Stimulated activated CD8-positive, alpha-beta memory T cell treated with anti-CD3 and anti-CD28 coated beads, Interleukin-7, amount 100 ng/mL, for 48 hours (primary cell): Measurements from ENCODE around the gene ASB1.
"Not testable (repeated sequence)": the region's sequence is repeated elsewhere in the genome, so short reads cannot be mapped to it uniquely, and the experiment has no call there.

Source experiments
- DNase-seq, 2 donors: peaks; one replicate each; pipeline ENCODE4 v3.0.0-alpha.2; 2020; ENCODE audit warnings: low read depth in 1 of 2; ENCODE audit errors: extremely low read depth in 1 of 2

ASB1 gene

GRCh38 chr2:238441262-238442114 is 14.8 kb downstream of the ASB1 start:
- DNase-seq, result no peak

- not testable (repeated sequence) for DNase-seq
Observed at GRCh38 chr2:238442257-238442656, 15.5 kb downstream of the ASB1 start.

DNA sequence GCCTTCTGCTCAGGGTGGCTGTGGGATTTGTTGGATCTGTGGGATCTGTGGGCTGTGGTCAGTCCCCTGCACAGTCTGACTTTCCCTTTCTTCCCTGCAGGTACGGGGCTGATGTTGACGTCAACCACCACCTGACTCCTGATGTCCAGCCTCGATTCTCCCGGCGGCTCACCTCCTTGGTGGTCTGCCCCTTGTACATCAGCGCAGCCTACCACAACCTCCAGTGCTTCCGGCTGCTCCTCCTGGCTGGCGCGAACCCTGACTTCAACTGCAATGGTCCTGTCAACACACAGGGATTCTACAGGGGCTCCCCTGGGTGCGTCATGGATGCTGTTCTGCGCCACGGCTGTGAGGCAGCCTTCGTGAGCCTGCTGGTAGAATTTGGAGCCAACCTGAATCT is 17.5 kb downstream of the ASB1 start:
- no peak for DNase-seq

DNA sequence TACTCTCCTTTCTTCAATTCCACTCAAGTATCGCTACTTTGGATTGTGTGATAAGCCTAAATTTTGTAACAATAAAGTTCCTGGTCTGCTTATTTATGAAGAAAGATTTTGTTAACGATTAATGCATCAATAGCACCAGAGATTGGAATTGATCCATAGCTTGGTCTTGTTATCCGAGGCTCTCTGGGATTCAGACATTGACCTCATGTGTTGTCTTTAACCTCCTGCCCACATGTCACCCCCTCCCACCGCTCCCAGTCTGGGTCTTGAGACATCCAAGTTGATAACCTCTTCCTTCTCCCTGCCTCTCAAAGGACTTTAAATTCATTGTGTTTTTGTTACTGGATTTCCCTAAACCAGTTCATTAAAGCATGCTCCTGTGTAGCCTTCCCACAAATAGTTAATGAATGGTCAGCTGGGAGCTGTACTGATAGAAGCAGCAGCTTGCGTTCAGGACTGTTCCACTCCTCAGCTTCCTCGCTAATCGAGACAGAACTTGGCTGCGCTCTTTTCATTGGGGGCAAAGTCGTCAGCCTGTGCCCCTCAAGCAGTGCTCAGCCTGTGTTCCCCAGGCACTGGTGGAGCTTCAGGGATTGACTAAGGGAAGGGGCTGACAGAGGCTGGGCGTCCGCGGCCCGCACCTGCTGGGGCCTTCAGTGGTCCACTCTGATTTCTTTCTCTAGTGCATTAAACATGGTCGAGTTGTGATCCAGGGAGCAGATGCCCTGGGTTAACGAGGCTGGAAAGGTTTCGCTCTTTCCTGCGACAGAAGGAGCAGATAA is 18.9 kb downstream of the ASB1 start:
- DNase-seq, result no peak

- no peak for DNase-seq
Observed at GRCh38 chr2:238446371-238446770, 19.6 kb downstream of the ASB1 start.

DNA sequence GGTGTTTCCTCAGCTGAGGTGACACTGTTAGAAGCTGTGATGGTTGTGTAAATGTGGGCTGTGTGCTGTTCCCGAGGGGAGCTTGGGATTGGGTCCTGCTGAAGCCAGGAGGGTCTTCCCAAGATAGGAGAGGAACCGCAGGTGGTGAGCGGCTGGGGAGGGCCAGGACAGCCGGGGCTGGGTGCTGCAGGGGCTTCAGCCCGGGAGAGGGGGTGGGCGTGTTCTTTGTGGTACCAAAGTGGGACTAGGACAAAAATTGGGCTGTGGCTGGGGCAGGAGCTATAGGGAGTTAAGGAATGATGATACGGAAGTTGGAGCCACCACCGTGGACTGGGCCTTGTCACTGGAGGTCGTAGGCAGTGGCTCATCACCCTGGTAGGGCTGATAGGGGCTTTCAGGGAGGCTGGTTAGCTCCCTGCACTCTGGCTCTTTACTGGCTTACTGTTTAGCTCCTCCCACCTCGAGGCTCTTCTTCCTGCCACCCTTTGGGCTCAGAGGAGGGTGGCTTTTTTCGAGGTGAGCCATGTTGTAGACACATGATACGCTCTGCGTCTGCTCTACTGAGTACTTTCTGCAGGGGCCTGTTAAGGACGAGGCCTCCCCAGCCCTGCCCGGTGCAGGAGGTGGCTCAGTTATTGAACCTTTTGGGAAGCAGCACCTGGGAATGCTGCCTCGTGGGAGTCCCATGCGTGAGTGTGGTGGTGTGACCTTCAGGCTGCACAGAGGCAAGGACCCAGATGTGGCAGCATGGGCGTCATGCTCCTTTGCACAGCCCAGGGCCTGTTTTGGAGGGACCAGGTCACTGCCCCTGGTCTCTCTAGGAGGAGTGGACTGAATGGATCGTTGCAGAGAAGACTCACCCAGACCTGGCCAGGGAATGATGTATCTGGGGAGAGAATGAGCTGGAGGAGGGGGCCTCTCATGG is 21.6 kb downstream of the ASB1 start:
- DNase-seq, result no peak

DNA sequence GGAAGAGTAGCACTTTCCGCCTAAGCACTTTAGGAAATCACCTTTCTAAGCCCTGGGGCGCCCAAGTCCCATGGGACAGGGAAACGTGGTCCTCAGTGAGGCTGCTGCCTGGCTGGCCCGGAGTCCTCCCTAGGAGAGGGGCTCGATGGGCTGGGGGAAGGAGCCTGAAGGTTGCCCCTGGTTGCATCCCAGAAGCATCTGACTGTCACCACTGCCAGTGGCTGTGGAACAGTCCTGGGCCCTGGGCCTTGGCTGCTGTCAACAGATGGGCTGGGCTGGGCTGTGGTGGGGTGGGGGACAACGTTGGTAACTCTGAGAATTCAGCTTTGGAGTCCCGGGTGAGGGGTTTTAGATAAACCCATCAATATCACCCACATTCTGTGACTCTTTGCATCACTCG is 22.5 kb downstream of the ASB1 start:
- DNase-seq, result no peak

DNA sequence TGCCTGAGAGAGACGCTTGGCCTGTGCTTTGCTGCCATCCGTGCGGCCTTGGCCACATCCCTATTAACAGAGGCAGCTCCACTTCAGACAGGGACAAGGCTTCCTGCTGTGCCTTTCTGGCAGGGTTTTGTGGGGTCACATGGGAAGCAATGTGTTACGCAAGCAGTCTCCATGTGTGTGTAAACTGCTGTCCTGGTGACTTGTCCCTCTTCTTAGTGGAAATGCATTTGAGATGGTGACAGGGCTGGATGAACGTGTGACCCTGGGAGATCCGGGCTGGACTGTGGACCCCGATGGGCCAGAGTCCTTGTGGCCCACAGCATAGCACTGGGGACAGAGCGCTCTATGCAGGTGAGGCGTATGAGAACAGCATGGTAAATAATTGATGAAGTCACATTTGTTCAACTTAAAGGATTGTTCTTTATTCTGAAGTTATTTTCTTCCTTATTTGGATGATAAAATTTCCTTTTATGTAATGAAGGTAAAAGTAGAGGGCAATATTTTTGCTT is 23.2 kb downstream of the ASB1 start:
- no peak for DNase-seq

DNA sequence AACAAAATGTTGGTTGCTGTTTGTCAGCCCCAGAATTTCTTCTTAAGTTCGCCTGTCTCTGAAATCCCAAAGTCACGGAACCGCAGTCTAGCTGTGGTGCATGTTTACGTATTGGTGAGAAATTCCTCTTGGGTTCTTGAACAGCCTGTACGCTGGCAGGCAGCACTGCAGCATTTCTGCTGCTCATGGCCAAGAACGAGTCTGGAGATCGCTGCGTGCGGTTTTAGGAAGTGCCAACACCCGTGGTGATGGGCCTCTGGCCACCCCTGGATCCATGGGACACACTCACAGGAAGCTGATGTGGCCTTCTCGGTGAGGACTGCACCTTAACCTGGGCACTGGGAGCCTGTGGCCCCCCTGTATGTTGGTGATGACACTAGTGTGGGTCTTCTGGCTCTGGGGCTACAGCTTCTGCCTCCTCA is 23.7 kb downstream of the ASB1 start:
- DNase-seq, result no peak

GRCh38 chr2:238453842-238454241 is 27.1 kb downstream of the ASB1 start:
- DNase-seq, result no peak

GRCh38 chr2:238456449-238456848 is 29.7 kb downstream of the ASB1 start:
- no peak for DNase-seq

DNA sequence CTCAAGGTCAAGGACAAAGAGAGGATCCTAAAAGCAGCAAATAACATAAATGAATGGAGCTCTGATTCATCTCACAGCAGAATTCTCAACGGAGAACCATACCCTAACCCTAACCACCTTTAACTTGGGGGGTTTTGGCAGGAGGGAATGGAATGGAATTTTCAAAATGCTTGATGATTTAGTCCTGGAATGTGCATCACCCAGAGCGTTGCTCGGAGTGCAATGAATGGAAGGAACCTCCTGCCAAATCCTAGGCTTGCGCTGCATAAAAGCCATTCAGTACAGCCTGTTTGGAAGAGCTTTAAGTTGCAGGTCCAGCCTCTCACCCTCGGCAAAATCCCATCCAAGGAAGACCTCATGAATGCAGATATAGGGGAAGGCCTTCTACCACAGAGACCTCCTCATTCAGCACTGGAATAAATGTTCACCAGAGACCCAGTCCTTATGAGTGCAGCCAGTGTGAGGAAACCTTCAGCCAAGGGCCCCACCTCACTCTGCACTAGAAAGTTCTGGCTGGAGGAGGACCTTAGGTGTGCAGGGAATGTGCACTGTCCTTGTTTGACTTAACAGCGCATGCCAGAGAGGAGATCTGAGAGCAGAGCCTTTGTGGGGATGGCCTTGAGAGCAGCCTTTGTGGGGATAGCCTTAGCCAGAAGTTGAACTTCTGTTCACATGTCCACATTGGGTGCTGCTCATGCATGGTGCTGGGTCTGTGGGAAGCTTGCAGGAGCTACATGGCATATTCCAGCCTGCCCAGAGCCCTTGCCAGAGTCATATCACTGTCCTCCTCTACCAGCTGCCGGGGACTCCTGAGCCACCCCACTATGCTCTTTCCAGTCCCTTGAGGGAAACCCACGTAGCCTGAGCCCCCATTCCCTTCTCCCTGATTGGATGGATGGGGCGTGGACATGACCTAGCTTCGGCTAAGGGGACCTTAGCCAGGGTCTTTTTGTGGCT is 30.5 kb downstream of the ASB1 start:
- no peak for DNase-seq

DNA sequence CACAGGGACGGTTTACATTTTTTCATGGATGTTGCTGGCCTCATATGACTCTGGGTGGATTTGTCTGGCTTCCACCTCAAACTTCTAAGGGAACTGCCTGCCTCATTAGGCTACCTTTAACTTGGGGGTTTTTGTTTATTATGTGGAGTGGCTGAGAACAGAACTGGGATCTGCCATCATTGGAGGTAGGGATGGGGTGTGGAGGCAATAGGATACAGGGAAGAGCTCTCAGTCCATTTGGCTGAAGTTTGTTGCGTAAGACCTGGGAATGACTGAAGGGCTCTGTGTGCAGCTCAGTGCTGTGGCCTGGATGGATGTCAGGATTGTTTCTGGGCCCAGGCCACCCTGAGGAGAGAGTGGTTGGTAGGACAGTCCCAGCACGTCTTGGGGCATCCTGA is 31.2 kb downstream of the ASB1 start:
- DNase-seq, result no peak

DNA sequence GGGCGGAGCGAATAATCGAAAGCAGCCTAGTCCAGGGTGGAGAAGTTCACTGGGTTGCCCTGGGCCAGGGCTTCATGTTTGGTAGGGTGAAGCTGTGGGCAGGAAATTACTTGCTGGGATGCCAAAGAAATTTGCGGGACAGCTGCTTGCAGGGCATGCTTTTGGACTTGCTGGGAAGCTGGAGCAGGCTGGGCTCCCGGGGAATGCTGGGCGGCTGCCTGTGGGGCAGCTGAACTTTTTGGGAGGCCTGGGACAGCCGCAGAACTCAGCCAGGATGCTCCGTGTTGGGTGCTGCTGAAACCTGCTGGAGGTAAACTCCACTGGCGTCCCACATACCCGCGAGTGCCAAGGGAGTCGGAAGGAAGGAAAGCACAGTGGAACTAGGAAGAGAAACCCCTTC is 31.9 kb downstream of the ASB1 start:
- DNase-seq, result no peak

DNA sequence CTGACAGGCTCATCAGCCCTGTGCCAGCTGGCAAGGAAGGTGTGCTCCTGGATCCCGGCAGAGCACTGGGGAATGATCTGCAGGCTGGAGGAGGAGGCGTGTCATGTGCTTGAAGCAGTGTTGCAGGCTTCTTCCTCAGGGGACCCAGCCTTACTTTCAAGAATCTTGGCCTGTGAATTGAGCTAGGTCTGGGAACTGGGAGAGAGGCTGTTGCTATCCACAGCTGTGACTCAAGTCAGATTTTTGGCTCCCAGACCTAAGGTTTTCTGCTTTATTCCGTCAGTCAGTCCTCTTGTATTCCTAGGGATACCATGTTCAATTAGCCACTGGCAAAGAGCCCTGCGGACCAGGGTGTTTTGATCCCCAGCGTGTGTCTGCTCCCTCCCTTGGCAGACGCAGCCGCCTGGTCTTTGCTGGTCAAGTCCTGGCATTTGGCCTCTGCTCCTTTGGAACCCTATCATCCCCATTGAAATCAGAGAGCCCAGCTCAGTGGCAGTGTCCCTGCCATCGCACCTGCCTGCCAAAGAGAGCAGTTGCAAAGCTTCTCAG is 32.4 kb downstream of the ASB1 start:
- DNase-seq, result no peak

GRCh38 chr2:238461051-238461450 is 34.3 kb downstream of the ASB1 start:
- DNase-seq, result no peak

GRCh38 chr2:238461491-238461890 is 34.8 kb downstream of the ASB1 start:
- no peak for DNase-seq

DNA sequence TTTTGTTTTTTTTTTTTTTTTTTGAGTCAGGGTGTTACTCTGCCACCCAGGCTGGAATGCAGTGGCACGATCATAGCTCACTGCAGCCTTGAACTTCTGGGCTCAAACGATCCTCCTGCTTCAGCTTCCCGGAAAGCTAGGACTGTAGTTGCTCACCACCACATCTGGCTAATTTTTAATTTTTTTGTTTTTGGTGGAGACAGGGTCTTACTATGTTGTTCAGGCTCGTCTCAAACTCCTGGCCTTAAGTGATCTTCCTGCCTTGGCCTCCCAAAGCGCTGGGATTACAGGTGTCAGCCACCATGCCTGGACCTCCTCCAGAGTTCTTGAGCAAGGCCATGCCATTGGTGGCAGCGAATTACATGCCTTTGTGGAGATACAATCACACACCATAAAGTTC is 35.2 kb downstream of the ASB1 start:
- DNase-seq, result no peak

DNA sequence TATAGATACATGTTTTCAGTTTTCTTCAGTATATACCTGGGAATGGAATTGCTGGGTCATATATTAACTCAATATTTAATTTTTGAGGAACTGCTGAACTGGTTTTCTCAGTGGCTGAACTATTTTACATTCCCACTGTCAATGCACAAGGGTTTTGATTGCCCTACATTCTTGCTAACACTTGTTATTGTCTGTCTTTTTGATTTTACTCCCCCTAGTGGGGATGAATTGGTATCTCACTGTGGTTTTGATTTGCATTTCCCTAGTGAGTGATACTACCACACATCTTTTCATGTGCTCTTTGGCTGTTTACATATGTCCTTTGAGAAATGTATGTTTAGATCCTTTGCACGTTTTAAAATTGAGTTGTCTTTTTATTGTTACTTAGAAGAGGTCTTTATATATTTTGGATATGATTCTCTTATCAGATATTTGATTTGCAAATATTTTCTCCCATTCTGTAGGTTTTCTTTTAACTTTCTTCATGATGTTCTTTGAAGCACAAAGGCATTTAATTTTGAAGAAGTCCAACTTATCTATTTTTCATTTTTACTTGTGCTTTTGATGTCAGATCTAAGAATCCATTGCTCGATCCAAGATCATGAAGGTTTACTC is 36.2 kb downstream of the ASB1 start:
- no peak for DNase-seq
